NOMO-1 treated with DMSO at 0.1 percent for 48 hours (cell line): ENCODE results near the gene PRKCB.

Experiments used
- DNase-seq: peaks from one replicate; lab custom pipeline; 2025; ENCODE audit not compliant: unreplicated experiment; lab: John Stamatoyannopoulos, UW

Gene PRKCB

GRCh38 chr16:24118126-24118821, 282.5 kb downstream of the PRKCB start:
- DNase-seq, result no peak

GRCh38 chr16:24119807-24120206, 284.0 kb downstream of the PRKCB start:
- no peak for DNase-seq

DNA sequence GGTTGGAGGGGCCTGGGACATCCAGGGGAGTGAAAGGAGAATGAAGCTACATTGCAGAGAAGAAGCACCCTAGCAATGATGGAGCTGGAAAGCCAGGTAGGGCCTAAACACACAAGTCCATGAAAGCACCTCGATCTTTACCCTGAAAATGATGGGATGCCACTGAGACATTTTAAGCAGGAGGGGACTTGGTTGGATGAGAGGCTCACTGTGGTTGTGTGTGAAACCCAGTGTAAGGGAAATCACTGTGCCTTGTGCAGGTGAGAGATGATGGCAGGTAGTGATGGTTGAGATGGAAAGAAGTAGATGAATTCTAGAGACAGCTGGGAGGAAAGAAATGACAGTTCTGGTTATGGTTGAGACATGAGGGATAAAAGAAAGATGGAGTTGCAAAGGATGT, 287.5 kb downstream of the PRKCB start:
- DNase-seq, result no peak

GRCh38 chr16:24124291-24124690, 288.5 kb downstream of the PRKCB start:
- DNase-seq, result no peak

- no peak for DNase-seq
These were observed 289.4 kb downstream of the PRKCB start for GRCh38 chr16:24125214-24125613.

GRCh38 chr16:24129412-24129918, 293.7 kb downstream of the PRKCB start:
- DNase-seq, result no peak

DNA sequence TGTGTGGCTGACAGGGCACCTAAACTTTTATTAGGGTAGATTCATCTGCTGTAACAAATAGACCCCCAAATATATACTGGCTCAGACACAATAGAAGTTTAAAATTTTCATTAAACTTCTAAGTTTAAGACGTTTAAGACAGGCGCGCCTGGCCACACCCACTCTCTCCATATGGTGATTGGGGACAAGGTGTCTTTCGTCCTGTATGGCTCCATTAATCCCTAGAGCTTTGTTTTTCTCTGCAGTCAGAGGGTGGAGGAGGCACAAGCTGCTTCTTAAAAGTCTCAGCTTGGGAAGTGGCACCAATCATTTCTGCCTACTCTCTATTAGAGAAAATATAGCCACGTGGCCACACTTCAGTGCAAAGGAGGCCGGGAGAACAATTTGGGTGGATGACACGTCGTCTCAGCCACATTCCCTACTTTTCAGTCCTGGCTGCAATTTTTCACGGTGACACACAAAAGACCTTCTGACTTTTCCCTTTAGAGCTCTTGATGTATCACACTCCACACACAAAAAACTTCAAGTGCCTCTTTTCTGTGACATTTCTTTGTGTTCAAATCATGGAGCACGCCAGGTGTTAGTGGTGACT, 294.8 kb downstream of the PRKCB start:
- no peak for DNase-seq

- no peak for DNase-seq
These were observed 295.5 kb downstream of the PRKCB start for GRCh38 chr16:24131294-24131693.

DNA sequence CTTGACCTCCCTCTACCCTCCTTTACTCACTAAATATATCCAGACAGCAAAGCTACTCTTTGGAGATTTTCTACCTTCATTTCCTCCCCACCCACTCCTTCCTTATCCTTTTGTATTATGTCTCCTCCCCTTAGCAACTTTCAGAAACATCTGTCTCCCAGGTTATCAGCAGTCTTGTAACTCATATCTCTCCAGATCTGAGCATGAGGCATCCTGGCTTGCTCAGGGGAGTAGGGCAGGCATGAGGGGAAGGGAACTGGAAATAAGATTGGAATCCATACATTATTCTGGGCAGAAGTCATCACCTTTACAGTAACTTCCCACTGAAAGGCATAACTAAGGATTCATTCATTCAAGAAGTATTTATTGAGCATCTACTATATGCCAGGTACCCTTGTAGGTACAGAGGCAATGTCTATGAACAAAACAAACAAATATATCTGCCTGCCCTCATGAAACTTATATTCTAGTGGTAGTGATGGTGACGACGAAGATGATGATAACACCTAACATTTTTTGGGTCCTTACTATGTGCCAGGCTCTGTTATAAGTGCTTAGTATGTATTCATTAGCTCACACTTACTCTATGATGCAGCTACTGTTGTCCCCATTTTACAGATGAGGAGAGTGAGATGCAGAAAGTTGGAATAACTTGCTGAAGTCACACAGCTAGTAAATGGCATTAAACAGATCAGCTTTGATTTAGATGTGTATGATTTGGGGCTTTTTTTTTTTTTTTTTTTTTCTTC, 296.4 kb downstream of the PRKCB start:
- DNase-seq, result no peak

DNA sequence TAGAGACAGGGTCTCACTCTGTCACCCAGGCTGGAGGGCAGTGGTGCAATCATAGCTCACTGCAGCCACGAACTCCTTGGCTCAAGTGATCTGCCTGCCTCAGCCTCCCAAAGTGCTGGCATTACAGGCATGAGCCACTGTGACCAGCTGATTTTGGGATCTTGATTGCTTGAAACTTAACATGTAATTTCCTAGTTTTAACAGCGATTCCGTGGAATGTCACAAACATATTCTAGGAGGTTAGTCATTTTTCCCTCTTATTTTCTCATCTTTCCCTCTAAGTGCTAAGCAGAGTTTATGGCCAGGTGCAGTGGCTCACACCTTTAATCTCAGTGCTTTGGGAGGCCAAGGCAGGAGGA, 297.0 kb downstream of the PRKCB start:
- no peak for DNase-seq

DNA sequence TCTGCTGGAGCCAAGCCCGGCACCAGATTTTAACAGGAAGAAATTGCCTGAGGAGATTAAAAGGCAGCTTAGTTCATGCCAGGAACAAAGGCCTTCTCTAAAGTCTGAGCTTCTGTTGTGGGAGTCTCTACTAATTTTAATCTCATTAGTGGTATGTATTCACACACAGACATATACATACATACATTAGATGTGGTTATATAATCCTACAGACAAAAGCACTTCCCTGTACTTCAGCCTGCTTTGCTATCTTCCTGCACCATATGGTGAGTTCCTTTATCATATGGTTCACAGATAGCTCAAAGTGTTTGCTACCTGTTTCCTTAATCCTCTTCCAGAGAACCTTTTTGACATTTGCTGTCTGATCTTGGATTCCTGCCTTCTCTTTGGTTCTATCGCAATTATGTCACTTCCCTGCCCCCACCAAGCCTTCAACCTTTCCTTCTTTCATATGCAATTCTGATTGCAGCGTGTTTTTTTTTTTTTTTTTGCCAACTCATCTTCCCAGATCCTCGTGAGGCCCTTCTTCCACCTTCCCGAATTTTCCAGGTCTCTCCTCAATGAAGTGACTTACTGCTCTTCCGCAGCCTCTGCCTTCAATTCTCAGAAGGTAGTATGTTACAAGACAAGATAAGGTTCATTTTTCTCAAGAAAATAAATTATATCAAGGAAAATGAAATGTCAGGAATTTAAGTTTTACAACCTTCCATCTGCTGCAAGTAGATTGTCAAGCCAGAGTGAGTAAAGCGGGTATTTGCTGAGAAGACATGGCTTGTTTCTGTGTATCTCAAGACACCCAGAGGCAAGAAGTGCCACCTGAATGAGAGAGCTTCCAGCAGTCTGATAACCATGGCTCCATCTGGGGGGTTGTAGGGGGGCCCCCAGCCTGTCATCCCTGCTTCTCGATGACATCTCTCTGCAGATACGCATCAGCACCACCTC, 300.1 kb downstream of the PRKCB start:
- DNase-seq, result no peak

- DNase-seq, result no peak
These were observed 302.2 kb downstream of the PRKCB start for GRCh38 chr16:24138024-24138423.

DNA sequence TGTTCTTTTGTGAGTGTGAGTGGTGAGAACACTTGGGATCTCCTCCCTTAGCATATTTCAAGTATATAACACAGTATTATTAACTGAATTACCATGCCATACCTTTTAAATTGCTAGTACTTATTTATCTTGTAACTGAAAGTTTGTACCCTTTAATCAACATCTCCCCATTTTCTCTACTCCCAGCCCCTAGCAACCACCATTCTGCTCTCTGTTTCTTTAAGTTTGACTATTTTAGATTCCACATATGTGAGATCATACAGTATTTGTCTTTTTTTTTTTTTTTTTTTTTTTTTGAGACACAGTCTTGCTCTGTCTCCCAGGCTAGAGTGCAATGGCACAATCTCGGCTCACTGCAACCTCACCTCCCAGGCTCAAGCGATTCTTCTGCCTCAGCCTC, 302.8 kb downstream of the PRKCB start:
- no peak for DNase-seq

GRCh38 chr16:24139282-24139681, 303.5 kb downstream of the PRKCB start:
- DNase-seq, result no peak

DNA sequence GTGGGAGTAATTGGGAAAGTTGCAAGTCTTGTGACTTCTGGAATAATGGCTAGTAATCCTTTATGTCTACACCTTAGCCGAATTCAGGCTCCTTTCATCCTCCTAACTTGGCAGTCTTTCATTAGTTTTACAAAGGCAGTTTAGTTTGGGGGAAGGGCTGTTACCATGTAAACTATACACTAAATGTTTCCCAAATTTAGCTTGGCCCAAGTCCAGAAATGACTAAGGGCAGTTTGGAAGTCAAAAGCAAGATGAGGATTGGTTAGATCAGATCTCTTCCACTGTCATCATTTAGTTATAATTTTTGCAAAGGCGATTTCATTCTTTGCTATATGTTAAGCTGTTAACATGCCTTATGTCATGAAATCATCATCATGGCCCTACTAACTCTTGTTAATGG, 304.9 kb downstream of the PRKCB start:
- no peak for DNase-seq

GRCh38 chr16:24141466-24141865, 305.7 kb downstream of the PRKCB start:
- DNase-seq, result no peak

- DNase-seq, result no peak
These were observed 306.1 kb downstream of the PRKCB start for GRCh38 chr16:24141917-24142316.

DNA sequence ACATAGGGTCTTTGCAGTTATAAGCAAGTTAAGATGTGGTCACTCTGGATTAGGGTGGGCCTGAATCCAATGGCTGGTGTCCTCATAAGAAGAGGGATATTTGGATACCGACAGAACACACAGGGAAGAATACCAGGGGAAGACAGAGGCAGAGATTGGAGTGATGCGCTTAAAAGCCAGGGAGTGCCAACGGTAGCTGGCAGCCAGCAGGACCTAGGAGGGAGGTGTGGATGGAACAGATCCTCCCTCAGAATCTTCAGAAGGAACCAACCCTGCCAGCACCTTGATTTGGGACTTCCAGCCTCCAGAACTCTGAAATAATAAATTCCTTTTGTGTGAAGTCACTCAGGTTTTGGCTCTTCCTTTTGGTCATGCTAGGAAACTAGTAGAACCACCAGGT, 310.1 kb downstream of the PRKCB start:
- no peak for DNase-seq

- no peak for DNase-seq
These were observed 310.7 kb downstream of the PRKCB start for GRCh38 chr16:24146518-24146917.

DNA sequence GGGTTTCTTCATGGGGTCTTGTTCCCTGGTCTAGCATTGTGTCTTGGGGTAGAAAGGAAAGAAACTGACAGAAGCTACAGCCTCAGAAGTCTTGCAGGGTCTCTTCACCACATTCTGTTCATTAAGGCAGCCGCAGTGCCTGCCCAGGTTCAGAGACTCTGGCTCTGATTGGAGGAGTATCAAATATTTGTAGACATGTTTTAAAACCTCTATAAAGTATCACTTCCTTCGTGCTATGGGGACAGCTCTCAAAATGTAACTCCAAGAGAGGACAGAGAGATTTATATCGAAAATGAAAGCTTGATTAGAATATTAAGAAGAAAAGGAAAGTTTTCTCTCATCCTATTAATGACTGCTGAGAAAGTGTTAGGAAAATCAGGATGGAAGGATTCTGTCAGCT, 313.3 kb downstream of the PRKCB start:
- DNase-seq, result no peak

- no peak for DNase-seq
These were observed 314.5 kb downstream of the PRKCB start for GRCh38 chr16:24150282-24150681.
